Measurements from ENCODE around the gene RNF11. TPM values are rescaled to one million over a fixed set of nuclear protein-coding genes. Genes with fewer than 3 reads are reported as not detected.

The RNF11 gene
- total RNA-seq, 1 donor from 2014 or later, result 126 TPM

DNA sequence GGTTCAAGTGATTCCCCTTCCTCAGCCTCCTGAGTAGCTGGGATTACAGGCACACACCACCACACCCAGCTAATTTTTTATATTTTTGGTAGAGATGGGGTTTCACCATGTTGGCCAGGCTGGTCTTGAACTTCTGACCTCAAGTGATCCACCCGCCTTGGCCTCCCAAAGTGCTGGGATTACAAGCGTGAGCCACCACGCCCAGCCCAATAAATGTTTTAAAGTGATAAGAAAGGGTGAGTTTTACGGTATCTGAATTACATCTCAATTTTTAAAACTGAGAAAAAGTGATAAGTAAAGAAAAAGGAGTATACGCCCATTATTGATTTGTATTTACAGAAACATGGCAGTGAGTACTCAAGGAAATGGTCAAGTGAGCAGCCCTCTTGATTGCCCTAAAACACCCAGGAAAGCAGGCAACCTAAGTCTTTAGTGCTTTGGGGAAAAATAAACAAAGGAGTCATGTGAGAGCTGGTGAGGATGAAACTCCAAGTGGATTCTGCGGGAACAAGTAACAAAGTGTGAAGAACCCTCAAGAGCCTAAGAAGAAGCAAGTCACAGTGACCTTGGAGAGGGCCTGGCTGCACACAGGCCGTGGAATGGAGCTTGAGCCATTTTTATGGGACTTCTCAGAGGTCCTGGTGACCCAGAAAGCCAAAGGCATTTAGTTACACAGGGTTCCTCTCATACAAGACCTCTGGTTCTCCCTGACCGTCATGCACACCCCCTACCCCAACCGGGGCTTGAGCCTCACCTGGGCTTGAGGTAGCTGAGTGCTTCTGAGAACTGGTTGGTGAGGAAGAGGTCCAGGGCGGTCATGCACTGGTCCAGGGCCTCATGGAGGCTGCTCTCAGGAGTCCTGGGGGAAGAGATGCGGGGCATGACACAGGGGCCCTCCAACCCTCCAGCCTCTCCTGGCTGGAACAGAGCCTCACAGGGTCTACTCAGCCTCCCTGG lies 85.2 kb downstream of the RNF11 start:
- no peak overlapping the region for H3K9ac ChIP-seq (ENCODE audit: low read length)
- no peak overlapping the region for H3K4me3 ChIP-seq (ENCODE audit: insufficient read depth, low read depth, low read length)
- Mint-ChIP-seq H3K9me3 (ENCODE audit: unreplicated experiment) (peaks cover 3% of the 10 kb centered on the region), H3K36me3 (ENCODE audit: low read depth, unreplicated experiment) (no peaks in the 10 kb centered on the region), H3K4me1 (ENCODE audit: low read depth, unreplicated experiment) (peaks cover 6% of the 10 kb centered on the region), H3K27me3 (ENCODE audit: low read depth, unreplicated experiment) (peaks cover 8% of the 10 kb centered on the region), H3K4me3 (ENCODE audit: unreplicated experiment) (no peak overlapping the region), H3K27ac (ENCODE audit: unreplicated experiment) (no peak overlapping the region)
- no peak overlapping the region for H3K27ac ChIP-seq (ENCODE audit: low read depth, low read length)
- no peaks in the 10 kb centered on the region for H3K36me3 ChIP-seq (ENCODE audit: insufficient read depth, low read length)
- H3K4me2 ChIP-seq (ENCODE audit: low read length), result no peak overlapping the region
- no peaks in the 10 kb centered on the region for H3K9me3 ChIP-seq (ENCODE audit: insufficient read depth, low read depth, low read length)
- no peak for FAIRE-seq
- no peaks in the 10 kb centered on the region for H3K4me1 ChIP-seq (ENCODE audit: insufficient read depth, low read length)
- no peaks in the 10 kb centered on the region for H3K79me2 ChIP-seq (ENCODE audit: insufficient read depth, low read length)
- no peaks in the 10 kb centered on the region for H3K27me3 ChIP-seq (ENCODE audit: insufficient read depth, low read length)
- DNase-seq (ENCODE audit: low read depth), result no peak
- H4K20me1 ChIP-seq (ENCODE audit: insufficient read depth, low read length), result no peaks in the 10 kb centered on the region
- no peak for TF ChIP-seq EZH2 (IDR thresholded peaks at IDR 0.05; ENCODE audit: insufficient read depth, low read length)
- TF ChIP-seq CTCF (IDR thresholded peaks at IDR 0.05; ENCODE audit: insufficient read depth, low read depth, low read length), result no peak
- no peak overlapping the region for H2AFZ ChIP-seq (ENCODE audit: low read depth, low read length)

GRCh38 chr1:51321924-51322280 lies 85.8 kb downstream of the RNF11 start:
- no peaks in the 10 kb centered on the region for H3K9me3 ChIP-seq (ENCODE audit: insufficient read depth, low read depth, low read length)
- Mint-ChIP-seq H3K4me3 (ENCODE audit: unreplicated experiment) (no peak overlapping the region), H3K27me3 (ENCODE audit: low read depth, unreplicated experiment) (peaks cover 13% of the 10 kb centered on the region), H3K27ac (ENCODE audit: unreplicated experiment) (no peak overlapping the region), H3K4me1 (ENCODE audit: low read depth, unreplicated experiment) (peaks cover 1% of the 10 kb centered on the region), H3K9me3 (ENCODE audit: unreplicated experiment) (peaks cover 3% of the 10 kb centered on the region), H3K36me3 (ENCODE audit: low read depth, unreplicated experiment) (no peaks in the 10 kb centered on the region)
- no peak overlapping the region for H3K4me3 ChIP-seq (ENCODE audit: insufficient read depth, low read depth, low read length)
- no peaks in the 10 kb centered on the region for H3K79me2 ChIP-seq (ENCODE audit: insufficient read depth, low read length)
- no peaks in the 10 kb centered on the region for H4K20me1 ChIP-seq (ENCODE audit: insufficient read depth, low read length)
- H3K4me2 ChIP-seq (ENCODE audit: low read length), result no peak overlapping the region
- H3K27me3 ChIP-seq (ENCODE audit: insufficient read depth, low read length), result no peaks in the 10 kb centered on the region
- no peak for TF ChIP-seq CTCF (IDR thresholded peaks at IDR 0.05; ENCODE audit: insufficient read depth, low read depth, low read length)
- no peak for TF ChIP-seq EZH2 (IDR thresholded peaks at IDR 0.05; ENCODE audit: insufficient read depth, low read length)
- FAIRE-seq, result no peak
- no peak overlapping the region for H3K9ac ChIP-seq (ENCODE audit: low read length)
- no peak overlapping the region for H2AFZ ChIP-seq (ENCODE audit: low read depth, low read length)
- H3K36me3 ChIP-seq (ENCODE audit: insufficient read depth, low read length), result no peaks in the 10 kb centered on the region
- H3K4me1 ChIP-seq (ENCODE audit: insufficient read depth, low read length), result no peaks in the 10 kb centered on the region
- H3K27ac ChIP-seq (ENCODE audit: low read depth, low read length), result no peak overlapping the region
- DNase-seq (ENCODE audit: low read depth), result no peak
